HT-29 (cell line): ENCODE measurements around the gene ZNF708. TPM values are rescaled to one million over a fixed set of nuclear protein-coding genes. Genes with fewer than 3 reads are reported as not detected.
"Not testable (repeated sequence)": the region's sequence is repeated elsewhere in the genome, so short reads cannot be mapped to it uniquely, and the experiment has no call there.

ENCODE experiments used
- DNase-seq: peaks from one replicate; pipeline ENCODE4 v3.0.0-alpha.2; 2015; ENCODE audit warnings: low spot score
- total RNA-seq: library from RNA; depleted of rRNA; stranded (reverse); fragments of >200 nt; shearing (Covaris generic); gene quantifications from 2 replicates; pipeline ENCODE4 v1.2.3, GENCODE V29; 2014; rRNA removed

Gene ZNF708
- total RNA-seq, 1 experiment from 2014 or later, result 2.0 TPM

- no peak for DNase-seq
Observed at GRCh38 chr19:21260164-21260847, 68.9 kb downstream of the ZNF708 start.

- DNase-seq, result not testable (repeated sequence)
Observed at GRCh38 chr19:21259421-21260124, 69.6 kb downstream of the ZNF708 start.

DNA sequence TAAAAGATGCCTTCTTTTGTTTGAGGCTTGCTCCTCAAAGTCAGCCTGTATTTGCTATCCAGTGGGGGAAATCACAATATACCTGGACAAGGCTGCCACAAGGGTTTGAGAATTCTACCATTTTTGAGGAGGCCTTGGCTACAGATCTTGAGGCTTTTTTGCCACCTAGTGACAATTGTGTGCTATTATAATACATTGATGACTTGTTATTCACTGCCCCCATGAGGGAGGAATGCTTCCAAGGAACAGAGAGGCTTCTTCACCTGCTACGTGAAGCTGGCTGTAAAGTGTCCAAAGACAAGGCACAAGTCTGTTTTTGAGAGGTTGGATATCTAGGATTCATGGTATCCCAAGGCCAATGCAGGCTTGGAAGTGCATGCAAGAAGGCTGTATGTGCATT lies 72.5 kb downstream of the ZNF708 start:
- peak; percentile 19 for DNase-seq

Other genes starting within 250 kb of the ZNF708 start
- gene ZNF714, start 247.2 kb downstream of the ZNF708 start, total RNA-seq, result 6.0 and 8.9 TPM in 2 replicates
- 4.4 and 5.9 TPM in 2 replicates for gene ZNF431, start 187.4 kb downstream of the ZNF708 start, total RNA-seq
- gene ZNF738, start 29.6 kb upstream of the ZNF708 start, total RNA-seq, result 2.0 and 3.2 TPM in 2 replicates
- 1.9 and 2.5 TPM in 2 replicates for gene ZNF493, start 67.7 kb upstream of the ZNF708 start, total RNA-seq
- 0.41 and 0.42 TPM in 2 replicates for gene ZNF429, start 176.2 kb upstream of the ZNF708 start, total RNA-seq